DOHH2 (cell line): Measurements from ENCODE around the gene ZMIZ2.
"Not testable (repeated sequence)": the region's sequence is repeated elsewhere in the genome, so short reads cannot be mapped to it uniquely, and the experiment has no call there.

Source experiments
- H3F3A ChIP-seq: fragments of 200-600 bp; sonication (generic), shearing (Covaris generic); 2 replicates; pipeline ENCODE4 v1.6.0; 2016; ENCODE audit warnings: antibody characterized with exemption, mild to moderate bottlenecking; ENCODE audit not compliant: control insufficient read depth, insufficient read depth
- H3K27ac ChIP-seq: fragments of 200-600 bp; sonication (generic); 2 replicates; pipeline ENCODE4 v1.5.1; 2014; ENCODE audit warnings: low read depth, mild to moderate bottlenecking, low read length, moderate library complexity
- H3K27me3 ChIP-seq: fragments of 200-600 bp; sonication (generic); 2 replicates; pipeline ENCODE4 v1.6.1; 2014; ENCODE audit warnings: mild to moderate bottlenecking, low read length, mixed read lengths; ENCODE audit not compliant: control insufficient read depth
- H3K36me3 ChIP-seq: fragments of 200-600 bp; sonication (generic); 2 replicates; pipeline ENCODE4 v1.6.1; 2014; ENCODE audit warnings: mild to moderate bottlenecking, low read length, moderate library complexity, mixed read lengths; ENCODE audit not compliant: control insufficient read depth
- H3K4me1 ChIP-seq: fragments of 200-600 bp; sonication (generic); 2 replicates; pipeline ENCODE4 v1.6.1; 2014; ENCODE audit warnings: mild to moderate bottlenecking, low read length, mixed read lengths; ENCODE audit not compliant: control insufficient read depth
- H3K4me2 ChIP-seq: fragments of 200-600 bp; sonication (generic); 2 replicates; pipeline ENCODE4 v1.6.0; 2014; ENCODE audit warnings: mild to moderate bottlenecking, low read length, moderate library complexity
- H3K4me3 ChIP-seq: fragments of 200-600 bp; sonication (generic); 2 replicates; pipeline ENCODE4 v1.5.1; 2014; ENCODE audit warnings: mild to moderate bottlenecking, low read length, mixed read lengths
- H3K79me2 ChIP-seq: fragments of 200-600 bp; sonication (generic); 2 replicates; pipeline ENCODE4 v1.6.1; 2014; ENCODE audit warnings: mild to moderate bottlenecking, low read length, mixed read lengths; ENCODE audit not compliant: control insufficient read depth
- H3K9me2 ChIP-seq: fragments of 200-600 bp; sonication (generic); replicated peaks from 2 replicates; pipeline ENCODE4 v1.6.1; 2014; ENCODE audit warnings: mild to moderate bottlenecking, low read length, mixed read lengths; ENCODE audit not compliant: control insufficient read depth
- H3K9me3 ChIP-seq: fragments of 200-600 bp; sonication (generic); 2 replicates; pipeline ENCODE4 v1.6.1; 2014; ENCODE audit warnings: antibody characterized with exemption, low read length, mixed read lengths; ENCODE audit not compliant: control insufficient read depth, insufficient read depth
- H4K20me1 ChIP-seq: fragments of 200-600 bp; sonication (generic); 2 replicates; pipeline ENCODE4 v1.6.0; 2014; ENCODE audit warnings: low read depth, mild to moderate bottlenecking, antibody characterized with exemption, low read length, moderate library complexity; ENCODE audit not compliant: control insufficient read depth, insufficient read depth
- EZH2phosphoT487 ChIP-seq: fragments of 200-600 bp; sonication (generic); IDR thresholded peaks from 2 replicates; pipeline ENCODE4 v1.6.1; 2017; ENCODE audit warnings: borderline replicate concordance, mild to moderate bottlenecking, antibody characterized with exemption, low read length, moderate library complexity, mixed read lengths
- TF ChIP-seq, protein P1 (sequence below): fragments of 200-600 bp; sonication (generic); IDR thresholded peaks from one replicate; pipeline ENCODE4 v1.5.1; 2014; ENCODE audit warnings: antibody characterized with exemption, mild to moderate bottlenecking, low read depth, low read length; ENCODE audit not compliant: poor library complexity, severe bottlenecking

The ZMIZ2 gene

GRCh38 chr7:44724276-44724675 lies 24.4 kb upstream of the ZMIZ2 start:
- no peaks in the 10 kb centered on the region for H4K20me1 ChIP-seq
- no peak overlapping the region for H3K4me3 ChIP-seq
- H3K36me3 ChIP-seq = no peaks in the 10 kb centered on the region
- H3K27ac ChIP-seq = no peak overlapping the region
- H3K79me2 ChIP-seq = no peaks in the 10 kb centered on the region
- no peak overlapping the region for H3K4me2 ChIP-seq
- H3K27me3 ChIP-seq = no peaks in the 10 kb centered on the region
- TF ChIP-seq EZH2phosphoT487 = no peak
- TF ChIP-seq, protein P1, sequence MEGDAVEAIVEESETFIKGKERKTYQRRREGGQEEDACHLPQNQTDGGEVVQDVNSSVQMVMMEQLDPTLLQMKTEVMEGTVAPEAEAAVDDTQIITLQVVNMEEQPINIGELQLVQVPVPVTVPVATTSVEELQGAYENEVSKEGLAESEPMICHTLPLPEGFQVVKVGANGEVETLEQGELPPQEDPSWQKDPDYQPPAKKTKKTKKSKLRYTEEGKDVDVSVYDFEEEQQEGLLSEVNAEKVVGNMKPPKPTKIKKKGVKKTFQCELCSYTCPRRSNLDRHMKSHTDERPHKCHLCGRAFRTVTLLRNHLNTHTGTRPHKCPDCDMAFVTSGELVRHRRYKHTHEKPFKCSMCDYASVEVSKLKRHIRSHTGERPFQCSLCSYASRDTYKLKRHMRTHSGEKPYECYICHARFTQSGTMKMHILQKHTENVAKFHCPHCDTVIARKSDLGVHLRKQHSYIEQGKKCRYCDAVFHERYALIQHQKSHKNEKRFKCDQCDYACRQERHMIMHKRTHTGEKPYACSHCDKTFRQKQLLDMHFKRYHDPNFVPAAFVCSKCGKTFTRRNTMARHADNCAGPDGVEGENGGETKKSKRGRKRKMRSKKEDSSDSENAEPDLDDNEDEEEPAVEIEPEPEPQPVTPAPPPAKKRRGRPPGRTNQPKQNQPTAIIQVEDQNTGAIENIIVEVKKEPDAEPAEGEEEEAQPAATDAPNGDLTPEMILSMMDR = no peak
- no peaks in the 10 kb centered on the region for H3F3A ChIP-seq
- H3K9me3 ChIP-seq = peaks cover 7% of the 10 kb centered on the region; the same call in 1 of the 2 replicates
- peaks cover 2% of the 10 kb centered on the region; the same call in 1 of the 2 replicates for H3K4me1 ChIP-seq
- no peaks in the 10 kb centered on the region for H3K9me2 ChIP-seq

DNA sequence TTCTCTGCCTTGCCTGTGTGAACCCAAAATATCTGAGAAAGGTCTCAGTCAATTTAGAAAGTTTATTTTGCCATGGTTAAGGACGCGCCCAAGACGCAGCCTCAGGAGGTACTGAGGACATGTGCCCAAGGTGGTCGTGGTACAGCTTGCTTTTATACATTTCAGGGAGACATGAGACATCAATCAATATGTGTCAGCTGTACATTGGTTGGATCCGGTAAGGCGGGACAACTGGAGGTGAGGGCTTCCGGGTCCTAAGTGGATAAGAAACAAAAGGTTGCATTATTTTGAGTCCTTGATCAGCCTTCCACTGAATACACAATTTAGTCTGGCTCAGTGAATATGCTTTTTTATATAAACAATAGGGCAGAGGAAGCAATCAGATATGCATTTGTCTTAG lies 22.4 kb upstream of the ZMIZ2 start:
- not testable (repeated sequence) for H3K9me3 ChIP-seq, H3K36me3 ChIP-seq, H3K27ac ChIP-seq, H3K9me2 ChIP-seq, H3K79me2 ChIP-seq, H3K4me3 ChIP-seq, H3F3A ChIP-seq, H3K4me2 ChIP-seq, H4K20me1 ChIP-seq, H3K27me3 ChIP-seq
- peaks cover 11% of the 10 kb centered on the region for H3K4me1 ChIP-seq

DNA sequence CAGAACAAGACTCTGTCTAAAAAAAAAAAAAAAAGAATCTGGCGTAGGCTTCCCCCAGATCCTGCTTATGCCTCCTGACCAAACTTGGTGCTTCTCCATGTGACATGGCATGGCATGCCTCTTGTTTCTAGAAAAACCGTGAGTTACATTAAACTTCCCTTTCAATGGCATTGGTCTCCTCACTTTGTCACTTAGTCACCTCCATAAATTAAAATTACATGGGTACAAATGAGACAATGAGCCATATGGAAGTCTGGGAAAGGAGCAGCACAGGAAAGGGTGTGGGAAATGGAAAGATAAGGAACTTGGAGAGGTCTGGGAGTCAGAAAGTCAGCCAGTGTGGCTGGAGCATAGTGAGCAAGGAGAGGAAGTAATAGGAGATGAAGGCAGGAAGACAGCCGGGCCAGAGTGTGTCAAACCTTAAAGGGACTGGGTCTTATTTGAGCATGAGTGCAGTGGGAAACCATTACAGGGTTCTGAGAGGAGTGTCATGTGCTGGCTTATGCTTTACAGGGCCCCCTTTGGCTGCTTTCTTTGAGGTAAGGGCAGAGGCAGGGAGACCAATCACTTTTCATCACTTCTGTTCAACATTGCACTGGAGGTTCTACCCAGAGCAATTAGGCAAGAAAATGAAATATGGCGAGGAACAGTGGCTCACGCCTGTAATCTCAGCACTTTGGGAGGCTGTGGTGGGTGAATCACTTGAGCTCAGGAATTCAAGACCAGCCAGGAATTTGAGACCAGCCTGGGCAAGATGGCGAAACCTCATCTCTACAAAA lies 21.3 kb upstream of the ZMIZ2 start:
- no peaks in the 10 kb centered on the region for H3K9me3 ChIP-seq

GRCh38 chr7:44727937-44728262 lies 20.7 kb upstream of the ZMIZ2 start:
- no peaks in the 10 kb centered on the region for H4K20me1 ChIP-seq
- H3F3A ChIP-seq = no peaks in the 10 kb centered on the region
- no peak overlapping the region for H3K4me3 ChIP-seq
- no peak overlapping the region for H3K27ac ChIP-seq
- no peak for TF ChIP-seq EZH2phosphoT487
- TF ChIP-seq, protein P1 = no peak
- H3K9me2 ChIP-seq = no peaks in the 10 kb centered on the region
- H3K4me2 ChIP-seq = no peak overlapping the region
- peaks cover 11% of the 10 kb centered on the region for H3K4me1 ChIP-seq
- peaks cover 3% of the 10 kb centered on the region; the same call in 1 of the 2 replicates for H3K27me3 ChIP-seq
- H3K79me2 ChIP-seq = no peaks in the 10 kb centered on the region
- no peaks in the 10 kb centered on the region for H3K9me3 ChIP-seq
- H3K36me3 ChIP-seq = no peaks in the 10 kb centered on the region

More for the DNA sequence above, 21.3 kb upstream of the ZMIZ2 start:
- Histone ChIP-seq H3K36me3 (no peaks in the 10 kb centered on the region), H3K27ac (no peak overlapping the region), H3F3A (no peaks in the 10 kb centered on the region), H3K4me3 (no peak overlapping the region), H3K4me1 (peaks cover 11% of the 10 kb centered on the region), H3K9me2 (no peaks in the 10 kb centered on the region), H3K27me3 (no peaks in the 10 kb centered on the region), H3K4me2 (no peak overlapping the region), H3K79me2 (no peaks in the 10 kb centered on the region), H4K20me1 (no peaks in the 10 kb centered on the region)
- TF ChIP-seq, protein P1 = no peak
- no peak for TF ChIP-seq EZH2phosphoT487
